GM12873 (cell line): ENCODE data around the gene STPG4.

Source experiments
- CTCF ChIP-seq: IDR thresholded peaks from 2 replicates; pipeline ENCODE4 v1.5.1; 2012; ENCODE audit warnings: low read depth, mild to moderate bottlenecking, moderate library complexity, low read length, control low read depth; ENCODE audit not compliant: insufficient read depth; ENCODE audit errors: missing control alignments

Gene STPG4

GRCh38 chr2:47118581-47118980, 36.5 kb downstream of the STPG4 start:
- TF ChIP-seq CTCF, result no peak

GRCh38 chr2:47112665-47113435, 42.3 kb downstream of the STPG4 start:
- TF ChIP-seq CTCF, result no peak

DNA sequence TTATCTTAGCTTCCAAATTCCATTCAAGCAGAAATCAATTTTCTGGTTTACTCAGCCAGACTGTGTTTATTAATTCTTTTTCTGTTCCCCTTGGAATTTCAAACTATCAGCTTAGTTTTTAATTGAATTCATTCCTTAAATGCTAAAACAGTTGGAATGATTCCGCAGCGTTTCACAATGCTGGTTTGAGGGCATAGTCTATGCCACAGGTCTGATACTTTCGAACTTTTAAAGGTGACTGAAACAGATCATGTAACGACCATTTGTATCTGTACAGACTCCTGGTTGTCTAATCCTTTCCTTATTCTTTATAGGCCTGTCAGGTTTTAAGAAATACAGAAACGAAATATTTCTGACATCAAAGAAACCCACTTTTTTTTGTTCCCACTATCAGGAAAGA, 45.4 kb downstream of the STPG4 start:
- no peak for TF ChIP-seq CTCF

- no peak for TF ChIP-seq CTCF
Measured at GRCh38 chr2:47109007-47109375, 46.1 kb downstream of the STPG4 start.

- TF ChIP-seq CTCF, result no peak
Measured at GRCh38 chr2:47098953-47099352, 56.2 kb downstream of the STPG4 start.

GRCh38 chr2:47097563-47097962, 57.5 kb downstream of the STPG4 start:
- TF ChIP-seq CTCF, result no peak

DNA sequence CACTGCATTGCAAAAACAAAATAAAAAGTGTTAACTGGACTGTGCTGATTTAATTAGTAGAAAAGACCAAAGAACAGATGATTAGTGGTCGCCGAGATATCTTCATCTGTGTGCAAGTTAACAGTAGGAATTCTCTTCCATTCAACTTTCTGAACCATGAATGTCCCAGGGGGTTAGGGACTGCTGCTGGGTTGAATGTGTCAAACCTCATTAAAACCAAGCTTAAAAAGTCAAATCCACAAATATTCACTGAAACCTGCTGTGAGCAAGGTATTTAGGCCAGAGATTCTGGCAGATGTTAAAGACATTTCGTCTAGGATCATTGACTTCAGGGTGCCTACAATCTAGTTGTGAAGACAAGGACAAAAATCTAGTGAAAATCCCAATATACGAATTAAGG, 58.7 kb downstream of the STPG4 start:
- no peak for TF ChIP-seq CTCF
